Nephron (organoid): ENCODE measurements around the gene ST6GALNAC3.
A peak's percentile ranks its signal among the peaks of the same experiment; 100 is the strongest.

Experiments
- H3K27ac Mint-ChIP-seq, 3 experiments: 2 replicates each; pipeline ENCODE4 v1.8.0; 2020; ENCODE audit warnings: mixed read lengths in 3 of 3, mild to moderate bottlenecking in 2 of 3, moderate library complexity in 1 of 3
- H3K27me3 Mint-ChIP-seq: 2 replicates; pipeline ENCODE4 v1.8.0; 2021; ENCODE audit warnings: low read depth, mild to moderate bottlenecking, moderate library complexity, mixed read lengths
- H3K36me3 Mint-ChIP-seq: 2 replicates; pipeline ENCODE4 v1.8.0; 2020; ENCODE audit warnings: low read depth, mixed read lengths
- H3K4me1 Mint-ChIP-seq: 2 replicates; pipeline ENCODE4 v1.8.0; 2020; ENCODE audit warnings: mixed read lengths
- H3K4me3 Mint-ChIP-seq, 3 experiments: 2 replicates each; pipeline ENCODE4 v1.8.0; 2020; ENCODE audit warnings: mild to moderate bottlenecking in 3 of 3, mixed read lengths in 3 of 3, moderate library complexity in 2 of 3
- H3K9me3 Mint-ChIP-seq: 2 replicates; pipeline ENCODE4 v1.8.0; 2020; ENCODE audit warnings: mixed read lengths
- TF ChIP-seq, protein P1 (sequence below), 3 experiments: fragments of 200-600 bp; sonication (generic); IDR thresholded peaks; one replicate each; pipeline ENCODE4 v1.5.0; 2021; ENCODE audit warnings: antibody characterized with exemption in 3 of 3; ENCODE audit not compliant: unreplicated experiment in 3 of 3

Gene ST6GALNAC3

DNA sequence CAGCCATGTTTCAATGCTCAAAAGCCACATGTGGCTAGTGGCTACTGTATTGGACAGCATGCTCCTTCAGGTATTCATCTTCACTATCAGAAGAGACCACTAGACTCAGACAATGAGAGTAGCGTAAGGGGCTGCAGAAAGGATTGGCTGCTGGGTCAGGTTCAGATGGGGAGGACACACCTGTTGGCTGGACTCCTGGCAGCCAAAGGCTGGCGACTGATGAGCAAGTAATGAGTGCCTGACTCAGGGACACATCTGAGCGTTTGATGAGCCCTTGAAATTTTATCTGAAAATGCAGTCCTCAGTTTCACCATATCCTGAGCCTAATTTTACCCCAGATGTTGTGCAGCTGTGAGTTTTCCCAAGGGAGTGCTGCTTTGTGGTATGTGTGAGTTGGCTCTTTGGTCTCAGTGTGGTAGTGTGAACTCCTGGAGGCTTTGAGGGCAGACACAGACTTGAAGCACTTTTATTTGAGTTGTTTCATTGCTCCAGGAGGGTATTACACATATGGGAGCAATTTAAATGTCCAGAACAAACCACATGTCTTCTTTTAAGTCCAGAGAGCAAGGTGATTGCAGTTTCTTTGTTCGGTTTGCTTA is 9.6 kb downstream of the ST6GALNAC3 start:
- no peaks in the 10 kb centered on the region for H3K9me3 Mint-ChIP-seq
- H3K27me3 Mint-ChIP-seq: no peaks in the 10 kb centered on the region
- H3K4me3 Mint-ChIP-seq: no peak overlapping the region
- peaks cover 4% of the 10 kb centered on the region for H3K36me3 Mint-ChIP-seq
- H3K4me1 Mint-ChIP-seq: peaks cover 56% of the 10 kb centered on the region
- TF ChIP-seq, protein P1, sequence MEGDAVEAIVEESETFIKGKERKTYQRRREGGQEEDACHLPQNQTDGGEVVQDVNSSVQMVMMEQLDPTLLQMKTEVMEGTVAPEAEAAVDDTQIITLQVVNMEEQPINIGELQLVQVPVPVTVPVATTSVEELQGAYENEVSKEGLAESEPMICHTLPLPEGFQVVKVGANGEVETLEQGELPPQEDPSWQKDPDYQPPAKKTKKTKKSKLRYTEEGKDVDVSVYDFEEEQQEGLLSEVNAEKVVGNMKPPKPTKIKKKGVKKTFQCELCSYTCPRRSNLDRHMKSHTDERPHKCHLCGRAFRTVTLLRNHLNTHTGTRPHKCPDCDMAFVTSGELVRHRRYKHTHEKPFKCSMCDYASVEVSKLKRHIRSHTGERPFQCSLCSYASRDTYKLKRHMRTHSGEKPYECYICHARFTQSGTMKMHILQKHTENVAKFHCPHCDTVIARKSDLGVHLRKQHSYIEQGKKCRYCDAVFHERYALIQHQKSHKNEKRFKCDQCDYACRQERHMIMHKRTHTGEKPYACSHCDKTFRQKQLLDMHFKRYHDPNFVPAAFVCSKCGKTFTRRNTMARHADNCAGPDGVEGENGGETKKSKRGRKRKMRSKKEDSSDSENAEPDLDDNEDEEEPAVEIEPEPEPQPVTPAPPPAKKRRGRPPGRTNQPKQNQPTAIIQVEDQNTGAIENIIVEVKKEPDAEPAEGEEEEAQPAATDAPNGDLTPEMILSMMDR (IDR thresholded peaks at IDR 0.05; ENCODE audit: unreplicated experiment in 3 of 3): no peak
- peak overlapping the region in 2 of 3 experiments; percentile 14 to 40 for H3K27ac Mint-ChIP-seq

DNA sequence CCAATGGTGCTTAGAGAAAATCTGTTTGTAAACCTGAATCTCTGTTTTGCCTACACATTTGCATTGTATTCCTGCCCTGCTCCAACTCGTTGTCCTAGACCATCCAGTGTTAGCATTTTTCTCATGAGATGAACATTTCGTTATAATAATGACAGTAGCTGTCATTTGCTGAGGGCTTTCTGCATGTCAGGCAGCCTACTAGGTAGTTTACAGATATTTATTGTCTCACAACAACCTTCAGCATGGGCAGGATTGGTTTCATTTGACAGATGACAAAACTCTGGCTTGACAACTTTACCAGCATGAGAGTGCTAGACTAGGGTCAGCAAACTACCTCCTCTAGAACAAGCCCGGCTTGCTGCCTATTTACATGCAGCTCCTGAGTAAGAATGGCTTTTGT is 10.1 kb downstream of the ST6GALNAC3 start:
- peaks cover 4% of the 10 kb centered on the region for H3K36me3 Mint-ChIP-seq
- TF ChIP-seq, protein P1 (IDR thresholded peaks at IDR 0.05; ENCODE audit: unreplicated experiment in 3 of 3): no peak

DNA sequence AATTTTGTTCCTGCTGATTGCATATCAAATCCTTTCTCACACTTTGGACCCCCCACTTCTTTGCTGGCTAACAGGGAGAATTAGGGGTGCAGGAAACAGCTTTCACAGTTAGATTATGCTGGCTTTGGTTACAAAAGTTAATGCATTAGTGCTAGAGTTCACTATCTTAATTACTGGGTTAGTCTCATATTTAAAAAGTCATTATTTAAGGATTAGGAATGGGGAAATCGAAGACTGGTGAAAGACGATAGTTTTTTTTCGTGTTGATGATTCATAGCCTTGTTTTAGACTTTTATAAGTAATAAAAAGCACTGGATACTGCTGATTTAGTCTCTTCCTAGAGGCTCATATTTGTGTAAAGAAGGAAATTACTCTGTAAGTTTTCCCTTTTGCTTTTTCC is 11.6 kb downstream of the ST6GALNAC3 start:
- Mint-ChIP-seq H3K4me3 (no peak overlapping the region), H3K36me3 (peaks cover 4% of the 10 kb centered on the region), H3K9me3 (no peaks in the 10 kb centered on the region)

More for the DNA sequence above, 10.1 kb downstream of the ST6GALNAC3 start:
- H3K27me3 Mint-ChIP-seq: no peaks in the 10 kb centered on the region
- H3K9me3 Mint-ChIP-seq: no peaks in the 10 kb centered on the region
- H3K27ac Mint-ChIP-seq: peak overlapping the region in 2 of 3 experiments; percentile 14 to 40
- H3K4me3 Mint-ChIP-seq: no peak overlapping the region
- peaks cover 52% of the 10 kb centered on the region for H3K4me1 Mint-ChIP-seq

DNA sequence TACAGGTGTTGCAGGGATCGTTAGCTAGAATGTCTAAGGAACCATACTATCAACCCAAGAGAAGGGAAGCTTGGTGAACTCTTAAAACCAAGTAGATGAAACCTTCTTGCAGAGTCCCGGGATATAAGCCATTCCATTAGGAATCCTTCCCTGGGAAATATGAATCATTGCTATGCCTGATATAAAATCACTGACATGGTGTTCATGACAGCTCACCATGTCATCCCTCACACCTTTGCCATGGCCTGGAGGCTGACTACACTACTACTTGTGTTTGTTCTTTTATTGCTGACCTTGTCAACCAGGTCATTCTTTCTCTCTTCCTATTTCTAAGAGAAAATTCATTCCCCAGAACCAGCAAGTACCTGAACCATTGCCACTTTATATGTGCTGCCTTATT is 12.1 kb downstream of the ST6GALNAC3 start:
- Mint-ChIP-seq H3K9me3 (no peaks in the 10 kb centered on the region), H3K36me3 (peaks cover 4% of the 10 kb centered on the region), H3K4me1 (peaks cover 39% of the 10 kb centered on the region), H3K27me3 (no peaks in the 10 kb centered on the region), H3K27ac (peak overlapping the region; percentile 70 to 78 (median 76)), H3K4me3 (no peak overlapping the region)
- TF ChIP-seq, protein P1 (IDR thresholded peaks at IDR 0.05; ENCODE audit: unreplicated experiment in 3 of 3): no peak

More for the DNA sequence above, 11.6 kb downstream of the ST6GALNAC3 start:
- TF ChIP-seq, protein P1 (IDR thresholded peaks at IDR 0.05; ENCODE audit: unreplicated experiment in 3 of 3): no peak
- Mint-ChIP-seq H3K27me3 (no peaks in the 10 kb centered on the region), H3K27ac (peak overlapping the region; percentile 70 to 78 (median 76)), H3K4me1 (peaks cover 43% of the 10 kb centered on the region)

DNA sequence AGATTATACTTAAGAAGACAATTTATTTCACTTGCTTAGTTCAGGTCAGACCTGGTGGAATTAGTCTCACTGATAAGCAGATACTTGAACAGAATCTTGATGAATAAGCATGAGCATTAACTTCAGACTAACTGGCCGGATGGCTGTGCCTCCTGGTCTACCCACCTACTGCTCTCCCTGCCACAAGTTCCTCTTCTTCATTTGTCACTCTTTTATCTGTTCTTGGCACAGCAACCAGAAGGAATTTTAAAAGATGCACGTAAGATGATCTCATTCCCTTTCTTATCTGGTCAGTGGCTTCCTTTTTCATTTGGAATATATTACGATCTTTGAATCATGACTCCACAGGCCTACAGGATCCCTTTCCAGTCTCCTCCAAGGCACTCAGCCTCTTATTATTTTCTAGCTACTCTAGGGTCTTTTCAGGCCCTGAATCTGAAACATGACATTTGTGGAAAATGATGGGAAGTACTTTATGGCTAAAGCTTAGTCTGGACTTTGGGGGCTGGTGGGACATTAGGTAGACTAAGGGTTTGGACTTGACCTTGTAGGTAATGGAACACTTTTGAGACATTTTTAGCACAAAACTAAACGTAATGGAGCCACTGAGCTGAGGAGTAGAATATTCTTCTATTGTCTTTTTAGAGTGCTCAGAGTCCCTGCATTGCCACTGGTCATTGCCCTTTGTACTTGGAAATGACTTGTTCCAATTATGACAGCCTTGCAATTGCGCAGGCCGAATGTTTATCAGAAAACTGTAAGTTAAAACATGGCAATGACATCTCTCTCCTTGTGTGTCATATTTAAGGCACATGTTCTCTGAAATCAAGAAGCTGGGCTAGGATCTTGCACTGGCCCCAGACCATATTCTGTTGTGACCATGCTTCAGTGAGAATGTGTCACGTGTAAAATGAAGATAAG is 16.0 kb downstream of the ST6GALNAC3 start:
- Mint-ChIP-seq H3K27me3 (no peaks in the 10 kb centered on the region), H3K9me3 (no peaks in the 10 kb centered on the region), H3K36me3 (peaks cover 4% of the 10 kb centered on the region), H3K4me3 (no peak overlapping the region), H3K4me1 (peaks cover 53% of the 10 kb centered on the region), H3K27ac (peak overlapping the region; percentile 22 to 72 (median 44))
- TF ChIP-seq, protein P1 (IDR thresholded peaks at IDR 0.05; ENCODE audit: unreplicated experiment in 3 of 3): no peak
